ENCODE data around the gene WDR54.
"Not testable (repeated sequence)": the region's sequence is repeated elsewhere in the genome, so short reads cannot be mapped to it uniquely, and the experiment has no call there.

WDR54 gene

GRCh38 chr2:74436848-74437695, 15.5 kb downstream of the WDR54 start:
- Histone ChIP-seq H3K9me3 (ENCODE audit: control insufficient read depth, low read length) (no peaks in the 10 kb centered on the region), H3K4me1 (ENCODE audit: control insufficient read depth, insufficient read depth, low read length) (peaks cover 26% of the 10 kb centered on the region), H3K4me3 (ENCODE audit: low read length) (no peak overlapping the region), H3K9ac (ENCODE audit: low read length) (no peak overlapping the region), H3K36me3 (ENCODE audit: control insufficient read depth, insufficient read depth, low read length) (no peaks in the 10 kb centered on the region), H3K27me3 (ENCODE audit: control insufficient read depth, insufficient read depth, low read length) (peaks cover 9% of the 10 kb centered on the region)

GRCh38 chr2:74438248-74438647, 16.7 kb downstream of the WDR54 start:
- Histone ChIP-seq H3K4me3 (ENCODE audit: low read length) (no peak overlapping the region), H3K36me3 (ENCODE audit: control insufficient read depth, insufficient read depth, low read length) (no peaks in the 10 kb centered on the region), H3K4me1 (ENCODE audit: control insufficient read depth, insufficient read depth, low read length) (peaks cover 33% of the 10 kb centered on the region), H3K9me3 (ENCODE audit: control insufficient read depth, low read length) (no peaks in the 10 kb centered on the region), H3K27me3 (ENCODE audit: control insufficient read depth, insufficient read depth, low read length) (peaks cover 9% of the 10 kb centered on the region), H3K9ac (ENCODE audit: low read length) (no peak overlapping the region)

- Histone ChIP-seq H3K27me3 (ENCODE audit: control insufficient read depth, insufficient read depth, low read length) (peaks cover 9% of the 10 kb centered on the region), H3K9me3 (ENCODE audit: control insufficient read depth, low read length) (no peaks in the 10 kb centered on the region), H3K9ac (ENCODE audit: low read length) (peak overlapping the region; percentile 77), H3K4me1 (ENCODE audit: control insufficient read depth, insufficient read depth, low read length) (peaks cover 33% of the 10 kb centered on the region), H3K36me3 (ENCODE audit: control insufficient read depth, insufficient read depth, low read length) (no peaks in the 10 kb centered on the region), H3K4me3 (ENCODE audit: low read length) (no peak overlapping the region)
These were observed 17.8 kb downstream of the WDR54 start for GRCh38 chr2:74439373-74439772.

- Histone ChIP-seq H3K36me3 (ENCODE audit: control insufficient read depth, insufficient read depth, low read length) (no peaks in the 10 kb centered on the region), H3K4me3 (ENCODE audit: low read length) (peak overlapping the region; percentile 21), H3K4me1 (ENCODE audit: control insufficient read depth, insufficient read depth, low read length) (peaks cover 33% of the 10 kb centered on the region), H3K9ac (ENCODE audit: low read length) (peak overlapping the region; percentile 77), H3K9me3 (ENCODE audit: control insufficient read depth, low read length) (no peaks in the 10 kb centered on the region), H3K27me3 (ENCODE audit: control insufficient read depth, insufficient read depth, low read length) (peaks cover 9% of the 10 kb centered on the region)
These were observed 18.4 kb downstream of the WDR54 start for GRCh38 chr2:74439803-74440377.

GRCh38 chr2:74440378-74441169, 19.0 kb downstream of the WDR54 start:
- Histone ChIP-seq H3K9me3 (ENCODE audit: control insufficient read depth, low read length) (no peaks in the 10 kb centered on the region), H3K27me3 (ENCODE audit: control insufficient read depth, insufficient read depth, low read length) (peaks cover 9% of the 10 kb centered on the region), H3K36me3 (ENCODE audit: control insufficient read depth, insufficient read depth, low read length) (no peaks in the 10 kb centered on the region), H3K4me3 (ENCODE audit: low read length) (peak overlapping the region; percentile 63), H3K4me1 (ENCODE audit: control insufficient read depth, insufficient read depth, low read length) (peaks cover 33% of the 10 kb centered on the region), H3K9ac (ENCODE audit: low read length) (peak overlapping the region; percentile 77)

- Histone ChIP-seq H3K27me3 (ENCODE audit: control insufficient read depth, insufficient read depth, low read length) (peaks cover 9% of the 10 kb centered on the region), H3K9ac (ENCODE audit: low read length) (peak overlapping the region; percentile 77), H3K9me3 (ENCODE audit: control insufficient read depth, low read length) (no peaks in the 10 kb centered on the region), H3K36me3 (ENCODE audit: control insufficient read depth, insufficient read depth, low read length) (no peaks in the 10 kb centered on the region), H3K4me3 (ENCODE audit: low read length) (peak overlapping the region; percentile 63), H3K4me1 (ENCODE audit: control insufficient read depth, insufficient read depth, low read length) (peaks cover 33% of the 10 kb centered on the region)
These were observed 19.7 kb downstream of the WDR54 start for GRCh38 chr2:74441170-74441689.

- Histone ChIP-seq H3K4me3 (ENCODE audit: low read length) (peak within 1 kb of the TSS; percentile 63), H3K27me3 (ENCODE audit: control insufficient read depth, insufficient read depth, low read length) (peaks cover 9% of the 10 kb centered on the region), H3K36me3 (ENCODE audit: control insufficient read depth, insufficient read depth, low read length) (no peaks in the 10 kb centered on the region), H3K9me3 (ENCODE audit: control insufficient read depth, low read length) (no peaks in the 10 kb centered on the region), H3K9ac (ENCODE audit: low read length) (peak within 1 kb of the TSS; percentile 77), H3K4me1 (ENCODE audit: control insufficient read depth, insufficient read depth, low read length) (peaks cover 33% of the 10 kb centered on the region)
These were observed 20.4 kb downstream of the WDR54 start, which contains the start of gene RTKN for GRCh38 chr2:74441690-74442482. Gene RTKN (minus strand): TSS chr2:74441937. CDS start chr2:74441816, 121 bp downstream.

GRCh38 chr2:74442483-74443297, 21.2 kb downstream of the WDR54 start:
- peak overlapping the region; percentile 63 for H3K4me3 ChIP-seq (ENCODE audit: low read length)
- peak overlapping the region; percentile 77 for H3K9ac ChIP-seq (ENCODE audit: low read length)
- H3K9me3 ChIP-seq (ENCODE audit: control insufficient read depth, low read length); H3K36me3 ChIP-seq (ENCODE audit: control insufficient read depth, insufficient read depth, low read length); H3K27me3 ChIP-seq (ENCODE audit: control insufficient read depth, insufficient read depth, low read length): not testable (repeated sequence)
- peaks cover 33% of the 10 kb centered on the region for H3K4me1 ChIP-seq (ENCODE audit: control insufficient read depth, insufficient read depth, low read length)

- peaks cover 26% of the 10 kb centered on the region for H3K4me1 ChIP-seq (ENCODE audit: control insufficient read depth, insufficient read depth, low read length)
- H3K9ac ChIP-seq (ENCODE audit: low read length) = no peak overlapping the region
- peaks cover 9% of the 10 kb centered on the region for H3K27me3 ChIP-seq (ENCODE audit: control insufficient read depth, insufficient read depth, low read length)
- no peak overlapping the region for H3K4me3 ChIP-seq (ENCODE audit: low read length)
- no peaks in the 10 kb centered on the region for H3K9me3 ChIP-seq (ENCODE audit: control insufficient read depth, low read length)
- H3K36me3 ChIP-seq (ENCODE audit: control insufficient read depth, insufficient read depth, low read length) = no peaks in the 10 kb centered on the region
These were observed 23.2 kb downstream of the WDR54 start for GRCh38 chr2:74444498-74445318.

GRCh38 chr2:74447230-74447999, 25.9 kb downstream of the WDR54 start:
- H3K9me3 ChIP-seq (ENCODE audit: control insufficient read depth, low read length) = no peaks in the 10 kb centered on the region
- H3K36me3 ChIP-seq (ENCODE audit: control insufficient read depth, insufficient read depth, low read length) = no peaks in the 10 kb centered on the region
- H3K27me3 ChIP-seq (ENCODE audit: control insufficient read depth, insufficient read depth, low read length) = no peaks in the 10 kb centered on the region
- peaks cover 3% of the 10 kb centered on the region for H3K4me1 ChIP-seq (ENCODE audit: control insufficient read depth, insufficient read depth, low read length)
- H3K4me3 ChIP-seq (ENCODE audit: low read length) = no peak overlapping the region
- H3K9ac ChIP-seq (ENCODE audit: low read length) = no peak overlapping the region
